Skeletal muscle tissue (tissue), 4 donors: ENCODE data around the gene CSHL1. TPM values are rescaled to one million over a fixed set of nuclear protein-coding genes. Genes with fewer than 3 reads are reported as not detected.
"Not testable (repeated sequence)": the region's sequence is repeated elsewhere in the genome, so short reads cannot be mapped to it uniquely, and the experiment has no call there.

Source experiments
- H3K27ac ChIP-seq: one replicate; pipeline ENCODE4 v1.7.0; 2013; ENCODE audit warnings: mild to moderate bottlenecking, low read depth, low read length, inconsistent platforms
- H3K27me3 ChIP-seq, 3 donors: one replicate each; pipeline ENCODE4 v1.7.0; 2013; ENCODE audit warnings: low read length in 3 of 3; ENCODE audit not compliant: control insufficient read depth in 3 of 3, insufficient read depth in 3 of 3
- H3K36me3 ChIP-seq, 3 donors: one replicate each; pipeline ENCODE4 v1.7.0; 2013; ENCODE audit warnings: low read length in 3 of 3; ENCODE audit not compliant: control insufficient read depth in 3 of 3, insufficient read depth in 3 of 3
- H3K4me1 ChIP-seq, 3 donors: one replicate each; pipeline ENCODE4 v1.7.0; 2013; ENCODE audit warnings: low read length in 3 of 3, mild to moderate bottlenecking in 3 of 3; ENCODE audit not compliant: control insufficient read depth in 3 of 3, insufficient read depth in 3 of 3
- H3K4me3 ChIP-seq, 3 donors: one replicate each; pipeline ENCODE4 v1.7.0; 2013; ENCODE audit warnings: low read length in 3 of 3
- H3K9ac ChIP-seq, 3 donors: one replicate each; pipeline ENCODE4 v1.7.0; 2013; ENCODE audit warnings: low read length in 3 of 3, mild to moderate bottlenecking in 3 of 3, moderate library complexity in 2 of 3, low read depth in 1 of 3
- H3K9me3 ChIP-seq, 3 donors: one replicate each; pipeline ENCODE4 v1.7.0; 2013; ENCODE audit warnings: low read length in 3 of 3; ENCODE audit not compliant: control insufficient read depth in 3 of 3
- total RNA-seq: library from RNA; depleted of rRNA; stranded (reverse); fragments of >200 nt; gene quantifications from one replicate; pipeline ENCODE4 v1.2.3, GENCODE V29; 2014
- donor health status: Osteomylitis.

CSHL1 gene
- total RNA-seq, 1 donor from 2014 or later = not detected

- H3K4me3 ChIP-seq, H3K27me3 ChIP-seq, H3K9me3 ChIP-seq, H3K27ac ChIP-seq, H3K36me3 ChIP-seq, H3K9ac ChIP-seq: not testable (repeated sequence)
- H3K4me1 ChIP-seq = peaks cover 8 to 11% (median 8%) of the 10 kb centered on the region in 3 donors
Observed at GRCh38 chr17:63920779-63921178, 9.7 kb upstream of the CSHL1 start.

DNA sequence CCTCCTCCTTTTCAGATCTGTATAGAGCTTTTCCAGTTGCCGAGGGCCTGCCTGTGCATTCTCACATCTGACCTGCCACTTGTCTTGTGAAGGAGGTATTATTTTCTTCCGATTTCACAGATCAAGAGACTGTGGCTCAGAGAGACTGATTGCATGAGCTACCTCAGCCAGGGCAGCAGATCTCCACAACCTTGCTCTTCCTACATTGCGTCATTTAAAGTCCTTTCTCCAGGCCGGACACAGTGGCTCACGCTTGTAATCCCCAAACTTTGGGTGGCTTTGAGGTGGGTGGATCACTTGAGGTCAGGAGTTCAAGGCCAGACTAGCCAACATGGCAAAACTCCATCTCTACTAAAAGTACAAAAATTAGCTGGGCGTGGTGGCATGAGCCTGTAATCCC lies 9.0 kb upstream of the CSHL1 start:
- not testable (repeated sequence) for H3K9ac ChIP-seq, H3K27ac ChIP-seq, H3K27me3 ChIP-seq, H3K36me3 ChIP-seq, H3K9me3 ChIP-seq, H3K4me3 ChIP-seq
- H3K4me1 ChIP-seq = peaks cover 8 to 11% (median 8%) of the 10 kb centered on the region in 3 donors

GRCh38 chr17:63919311-63919723 lies 8.3 kb upstream of the CSHL1 start:
- peaks cover 0 to 5% (median 0%) of the 10 kb centered on the region in 3 donors for H3K27me3 ChIP-seq
- no peak overlapping the region for H3K9ac ChIP-seq
- no peaks in the 10 kb centered on the region for H3K9me3 ChIP-seq
- H3K27ac ChIP-seq = no peak overlapping the region
- H3K36me3 ChIP-seq = no peaks in the 10 kb centered on the region
- H3K4me1 ChIP-seq = peaks cover 8 to 11% (median 8%) of the 10 kb centered on the region in 3 donors
- H3K4me3 ChIP-seq = no peak overlapping the region

DNA sequence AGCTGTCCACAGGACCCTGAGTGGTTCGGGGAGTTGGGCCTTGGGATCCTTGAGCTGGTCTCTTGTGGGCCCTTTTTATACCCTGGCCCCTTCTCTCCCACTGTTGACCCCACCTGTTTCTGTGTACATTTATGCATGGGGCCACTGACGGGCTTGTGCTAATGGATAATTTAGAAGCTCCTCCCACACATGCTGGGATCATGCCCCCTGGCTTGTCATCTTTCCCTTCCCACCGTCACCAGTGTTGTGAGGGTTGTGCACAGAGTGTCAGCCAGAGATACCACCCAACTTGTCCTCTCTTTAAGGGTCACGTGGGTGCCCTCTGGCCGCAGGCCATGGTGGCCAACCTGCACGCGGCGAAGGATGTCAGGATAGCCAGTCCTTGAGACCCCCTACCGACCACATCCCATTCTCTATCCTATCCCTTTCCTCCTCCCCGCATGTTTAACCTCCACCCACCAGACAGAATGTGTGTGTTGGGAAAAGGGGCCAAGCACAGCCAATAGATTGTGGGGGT lies 7.8 kb upstream of the CSHL1 start, which contains the start of gene GH1:
Gene GH1, minus strand, starts transcription at position 51 of the 517 bp plus-strand sequence. CDS start 63 bp downstream, outside the sequence.
- not testable (repeated sequence) for H3K27me3 ChIP-seq, H3K4me3 ChIP-seq, H3K27ac ChIP-seq, H3K9me3 ChIP-seq, H3K9ac ChIP-seq, H3K36me3 ChIP-seq
- peaks cover 8 to 11% (median 8%) of the 10 kb centered on the region in 3 donors for H3K4me1 ChIP-seq

DNA sequence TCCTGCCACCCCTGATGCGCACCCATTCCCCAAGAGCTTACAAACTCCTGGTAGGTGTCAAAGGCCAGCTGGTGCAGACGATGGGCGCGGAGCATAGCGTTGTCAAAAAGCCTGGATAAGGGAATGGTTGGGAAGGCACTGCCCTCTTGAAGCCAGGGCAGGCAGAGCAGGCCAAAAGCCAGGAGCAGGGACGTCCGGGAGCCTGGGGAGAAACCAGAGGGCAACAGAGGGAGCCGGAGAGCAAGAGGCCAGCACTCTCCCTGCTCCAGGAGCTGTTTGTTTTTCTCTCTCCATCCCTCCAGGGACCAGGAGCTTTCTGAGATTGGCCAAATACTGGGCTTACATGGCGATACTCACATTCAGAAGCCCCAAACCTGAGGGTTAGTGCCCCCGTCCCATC lies 7.2 kb upstream of the CSHL1 start:
- Histone ChIP-seq H3K27me3 (peaks cover 0 to 5% (median 0%) of the 10 kb centered on the region in 3 donors), H3K9me3 (no peaks in the 10 kb centered on the region)

GRCh38 chr17:63917646-63918045 lies 6.6 kb upstream of the CSHL1 start:
- Histone ChIP-seq H3K4me1 (peaks cover 8 to 11% (median 8%) of the 10 kb centered on the region in 3 donors), H3K27ac (no peak overlapping the region), H3K27me3 (peaks cover 0 to 5% (median 0%) of the 10 kb centered on the region in 3 donors), H3K9ac (no peak overlapping the region), H3K4me3 (no peak overlapping the region), H3K36me3 (no peaks in the 10 kb centered on the region), H3K9me3 (no peaks in the 10 kb centered on the region)

More for the DNA sequence above, 7.2 kb upstream of the CSHL1 start:
- H3K27ac ChIP-seq = no peak overlapping the region
- H3K36me3 ChIP-seq = no peaks in the 10 kb centered on the region
- peaks cover 8 to 11% (median 8%) of the 10 kb centered on the region in 3 donors for H3K4me1 ChIP-seq
- H3K9ac ChIP-seq = no peak overlapping the region
- H3K4me3 ChIP-seq = no peak overlapping the region

GRCh38 chr17:63917206-63917605 lies 6.1 kb upstream of the CSHL1 start:
- not testable (repeated sequence) for H3K27ac ChIP-seq, H3K9ac ChIP-seq, H3K4me3 ChIP-seq

DNA sequence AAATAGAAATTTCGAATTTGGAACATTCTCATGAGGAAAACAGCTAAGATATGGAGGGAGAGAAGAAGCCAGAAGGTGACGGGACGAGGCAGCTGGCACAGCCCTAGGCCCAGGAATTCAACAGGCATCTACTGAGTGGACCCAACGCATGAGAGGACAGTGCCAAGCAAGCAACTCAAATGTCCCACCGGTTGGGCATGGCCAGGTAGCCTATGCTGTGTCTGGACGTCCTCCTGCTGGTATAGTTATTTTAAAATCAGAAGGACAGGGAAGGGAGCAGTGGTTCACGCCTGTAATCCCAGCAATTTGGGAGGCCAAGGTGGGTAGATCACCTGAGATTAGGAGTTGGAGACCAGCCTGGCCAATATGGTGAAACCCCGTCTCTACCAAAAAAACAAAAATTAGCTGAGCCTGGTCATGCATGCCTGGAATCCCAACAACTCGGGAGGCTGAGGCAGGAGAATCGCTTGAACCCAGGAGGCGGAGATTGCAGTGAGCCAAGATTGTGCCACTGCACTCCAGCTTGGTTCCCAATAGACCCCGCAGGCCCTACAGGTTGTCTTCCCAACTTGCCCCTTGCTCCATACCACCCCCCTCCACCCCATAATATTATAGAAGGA lies 5.6 kb upstream of the CSHL1 start:
- peaks cover 8 to 11% (median 8%) of the 10 kb centered on the region in 3 donors for H3K4me1 ChIP-seq
- H3K36me3 ChIP-seq = no peaks in the 10 kb centered on the region
- no peaks in the 10 kb centered on the region for H3K9me3 ChIP-seq
- no peak overlapping the region for H3K4me3 ChIP-seq
- H3K27ac ChIP-seq = no peak overlapping the region
- peaks cover 0 to 5% (median 0%) of the 10 kb centered on the region in 3 donors for H3K27me3 ChIP-seq
- H3K9ac ChIP-seq = peak overlapping the region in 1 of 3 donors; percentile 57

More at GRCh38 chr17:63917206-63917605, 6.1 kb upstream of the CSHL1 start:
- not testable (repeated sequence) for H3K9me3 ChIP-seq, H3K36me3 ChIP-seq, H3K27me3 ChIP-seq
- peaks cover 8 to 11% (median 8%) of the 10 kb centered on the region in 3 donors for H3K4me1 ChIP-seq

GRCh38 chr17:63915753-63916152 lies 4.7 kb upstream of the CSHL1 start:
- peaks cover 8 to 11% (median 8%) of the 10 kb centered on the region in 3 donors for H3K4me1 ChIP-seq
- H3K27ac ChIP-seq, H3K9ac ChIP-seq, H3K9me3 ChIP-seq, H3K27me3 ChIP-seq, H3K36me3 ChIP-seq, H3K4me3 ChIP-seq: not testable (repeated sequence)

GRCh38 chr17:63914471-63914870 lies 3.4 kb upstream of the CSHL1 start:
- Histone ChIP-seq H3K4me3 (no peak overlapping the region), H3K9me3 (no peaks in the 10 kb centered on the region), H3K27ac (no peak overlapping the region), H3K9ac (no peak overlapping the region), H3K27me3 (peaks cover 0 to 12% (median 5%) of the 10 kb centered on the region in 3 donors), H3K4me1 (peaks cover 7 to 11% (median 8%) of the 10 kb centered on the region in 3 donors), H3K36me3 (no peaks in the 10 kb centered on the region)
